Measurements from ENCODE around the gene NNAT.
"Not testable (repeated sequence)": the region's sequence is repeated elsewhere in the genome, so short reads cannot be mapped to it uniquely, and the experiment has no call there.

Gene NNAT

GRCh38 chr20:37542281-37542680 is 21.2 kb downstream of the NNAT start:
- DNase-seq: no peak

DNA sequence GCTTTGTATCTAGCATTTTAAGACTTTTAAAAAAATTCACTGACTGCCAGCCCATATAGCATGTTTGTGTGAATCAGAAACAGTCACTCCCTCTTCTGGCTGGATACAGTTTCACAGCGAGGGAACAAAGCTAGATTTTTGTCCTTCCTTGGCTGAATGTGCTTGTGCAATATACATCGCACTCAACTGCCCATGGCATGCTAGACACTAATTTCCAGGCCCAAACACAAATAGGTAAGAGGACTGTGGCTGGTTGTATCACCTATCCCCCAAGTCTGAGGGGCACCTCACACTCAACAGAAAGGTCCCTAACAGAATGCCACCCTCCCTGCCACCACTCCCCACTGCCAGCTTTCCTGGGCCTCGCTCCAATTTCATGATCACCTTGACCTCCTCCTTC is 22.8 kb downstream of the NNAT start:
- DNase-seq: no peak

GRCh38 chr20:37544386-37544785 is 23.3 kb downstream of the NNAT start:
- DNase-seq: no peak

DNA sequence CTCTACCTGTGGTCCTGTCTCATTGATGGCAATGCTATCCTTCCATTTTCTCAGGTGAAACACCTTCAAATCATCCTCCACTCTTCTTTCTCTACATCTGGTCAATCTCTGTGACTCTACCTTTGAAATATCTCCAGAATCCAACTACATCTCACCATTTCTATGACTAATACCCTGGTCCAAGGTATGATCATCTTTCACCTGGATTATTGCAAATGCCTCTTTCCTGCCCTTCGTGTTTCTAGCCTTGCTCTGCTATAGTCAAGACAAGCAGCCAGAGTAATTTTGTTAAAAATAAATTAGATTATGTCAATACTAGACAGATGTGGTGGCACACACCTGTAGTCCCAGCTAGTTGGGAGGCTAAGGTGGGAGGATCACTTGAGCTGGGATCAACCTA is 24.5 kb downstream of the NNAT start:
- DNase-seq: no peak

GRCh38 chr20:37547912-37548311 is 26.9 kb downstream of the NNAT start:
- DNase-seq: no peak

DNA sequence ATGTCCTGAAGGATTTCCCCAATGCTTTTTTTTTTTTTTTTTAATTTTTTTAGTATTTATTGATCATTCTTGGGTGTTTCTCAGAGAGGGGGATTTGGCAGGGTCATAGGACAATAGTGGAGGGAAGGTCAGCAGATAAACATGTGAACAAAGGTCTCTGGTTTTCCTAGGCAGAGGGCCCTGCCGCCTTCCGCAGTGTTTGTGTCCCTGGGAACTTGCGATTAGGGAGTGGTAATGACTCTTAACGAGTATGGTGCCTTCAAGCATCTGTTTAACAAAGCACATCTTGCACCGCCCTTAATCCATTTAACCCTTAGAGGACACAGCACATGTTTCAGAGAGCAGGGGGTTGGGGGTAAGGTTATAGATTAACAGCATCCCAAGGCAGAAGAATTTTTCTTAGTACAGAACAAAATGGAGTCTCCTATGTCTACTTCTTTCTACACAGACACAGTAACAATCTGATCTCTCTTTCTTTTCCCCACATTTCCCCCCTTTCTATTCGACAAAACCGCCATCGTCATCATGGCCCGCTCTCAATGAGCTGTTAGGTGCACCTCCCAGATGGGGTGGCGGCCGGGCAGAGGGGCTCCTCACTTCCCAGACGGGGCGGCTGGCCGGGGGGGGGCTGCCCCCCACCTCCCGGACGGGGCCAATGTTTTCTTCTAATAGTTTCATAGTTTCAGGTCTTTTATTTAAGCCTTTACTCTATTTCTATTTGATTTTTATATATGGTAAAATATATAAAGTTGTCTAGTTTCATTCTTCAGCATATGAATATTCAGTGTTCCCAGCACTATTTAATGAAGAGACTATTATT is 29.3 kb downstream of the NNAT start:
- DNase-seq: not testable (repeated sequence)

DNA sequence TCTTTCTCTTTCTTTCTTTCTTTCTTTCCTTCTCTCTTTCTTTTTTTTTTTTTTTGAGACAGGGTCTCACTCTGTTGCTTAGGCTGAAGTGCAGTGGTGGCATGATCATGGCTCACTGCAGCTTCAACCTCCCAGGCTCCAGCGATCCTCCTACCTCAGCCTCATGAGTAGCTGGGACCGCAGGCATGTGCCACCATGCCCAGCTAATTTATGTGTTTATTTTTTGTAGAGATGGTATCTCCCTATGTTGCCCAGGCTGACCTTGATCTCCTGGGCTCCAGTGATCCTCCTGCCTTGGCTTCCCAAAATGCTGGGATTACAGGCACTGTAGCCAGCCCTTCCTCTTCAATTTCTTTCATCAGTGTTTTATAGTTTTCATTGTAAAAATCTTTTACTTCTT is 30.6 kb downstream of the NNAT start:
- not testable (repeated sequence) for DNase-seq

GRCh38 chr20:37552415-37552814 is 31.4 kb downstream of the NNAT start:
- no peak for DNase-seq

GRCh38 chr20:37554721-37555298 is 33.8 kb downstream of the NNAT start:
- DNase-seq: not testable (repeated sequence)

GRCh38 chr20:37556538-37556937 is 35.5 kb downstream of the NNAT start:
- no peak for DNase-seq

- DNase-seq: no peak
Observed at GRCh38 chr20:37558306-37558705, 37.3 kb downstream of the NNAT start.

- no peak for DNase-seq
Observed at GRCh38 chr20:37558779-37559178, 37.7 kb downstream of the NNAT start.

DNA sequence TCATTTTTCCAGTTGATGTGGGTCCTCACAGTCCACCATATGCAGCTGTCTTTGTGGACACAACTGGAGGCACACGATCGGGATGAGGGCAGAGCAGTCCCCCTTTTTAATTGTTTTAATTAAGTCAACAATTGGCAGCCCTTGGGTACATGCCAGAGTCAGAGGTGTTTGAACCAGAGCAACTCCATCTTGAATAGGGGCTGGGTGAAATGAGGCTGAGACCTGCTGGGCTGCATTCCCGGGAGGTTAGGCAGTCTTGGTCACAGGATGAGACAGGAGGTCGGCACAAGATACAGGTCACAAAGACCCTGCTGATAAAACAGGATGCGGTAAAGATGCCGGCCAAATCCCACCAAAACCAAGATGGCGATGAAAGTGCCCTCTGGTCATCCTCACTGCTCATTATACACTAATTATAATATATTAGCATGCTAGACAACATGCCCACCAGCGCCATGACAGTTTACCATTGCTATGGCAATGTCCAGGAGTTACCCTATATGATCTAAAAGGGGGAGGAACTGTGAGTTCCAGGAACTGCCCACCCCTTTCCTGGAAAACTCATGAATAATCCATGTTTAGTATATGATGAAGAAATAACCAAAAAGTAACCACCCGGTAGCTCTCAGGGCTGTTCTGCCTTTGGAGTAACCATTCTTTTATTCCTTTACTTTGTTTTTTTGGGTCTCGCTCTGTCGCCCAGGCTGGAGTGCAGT is 38.4 kb downstream of the NNAT start:
- DNase-seq: no peak

GRCh38 chr20:37560629-37561028 is 39.6 kb downstream of the NNAT start:
- no peak for DNase-seq

GRCh38 chr20:37562695-37563480 is 41.8 kb downstream of the NNAT start:
- DNase-seq: no peak

- no peak for DNase-seq
Observed at GRCh38 chr20:37564016-37564387, 43.0 kb downstream of the NNAT start.

- DNase-seq: peak; percentile 55 to 65
Observed at GRCh38 chr20:37564388-37565133, 43.5 kb downstream of the NNAT start.

- no peak for DNase-seq
Observed at GRCh38 chr20:37565134-37565811, 44.2 kb downstream of the NNAT start.

GRCh38 chr20:37566590-37567330 is 45.7 kb downstream of the NNAT start:
- no peak for DNase-seq

- no peak for DNase-seq
Observed at GRCh38 chr20:37567331-37567665, 46.2 kb downstream of the NNAT start.

Data from stimulated activated CD4-positive, alpha-beta T cell treated with anti-CD3 and anti-CD28 coated beads, Interleukin-2, amount 100 ng/mL, for 24 hours (primary cell).